Measurements from ENCODE around the gene CFAP20. TPM values are rescaled to one million over a fixed set of nuclear protein-coding genes. Genes with fewer than 3 reads are reported as not detected.

CFAP20 gene
- total RNA-seq, 1 experiment from 2014 or later: 58.3 TPM

- Histone ChIP-seq H3F3A (ENCODE audit: low read length, unreplicated experiment) (no peaks in the 10 kb centered on the region), H3K36me3 (ENCODE audit: low read depth, low read length) (peaks cover 7% of the 10 kb centered on the region), H3K4me2 (ENCODE audit: low read length) (no peak overlapping the region), H3K9me3 (ENCODE audit: low read length) (no peaks in the 10 kb centered on the region), H3K9me2 (replicated peaks; ENCODE audit: low read length) (no peaks in the 10 kb centered on the region), H3K27ac (ENCODE audit: low read length) (no peak overlapping the region), H4K20me1 (ENCODE audit: low read length) (no peaks in the 10 kb centered on the region), H3K27me3 (ENCODE audit: low read length) (no peaks in the 10 kb centered on the region), H2AFZ (ENCODE audit: low read length) (no peak overlapping the region), H3K9ac (ENCODE audit: low read length) (no peak overlapping the region), H3K79me2 (ENCODE audit: low read length) (no peaks in the 10 kb centered on the region), H3K4me1 (ENCODE audit: insufficient read depth, low read length) (no peaks in the 10 kb centered on the region), H3K4me3 (ENCODE audit: low read length) (no peak overlapping the region)
- DNase-seq (no peak), ATAC-seq (no peak)
- no TSS peak for BruUV-seq (replicated peaks)
- no peak for TF ChIP-seq EZH2phosphoT487 (IDR thresholded peaks at IDR 0.05; ENCODE audit: borderline replicate concordance, low read length)
- TF ChIP-seq CTCF (conservative IDR thresholded peaks at IDR 0.05; ENCODE audit: low read depth, low read length): no peak
- POLR2A ChIA-PET (ENCODE audit: unreplicated experiment): no interaction called here
- intact Hi-C loops (cut with micrococcal nuclease): no loop called here
- CTCF ChIA-PET: no interaction called here
These were observed 47.6 kb upstream of the CFAP20 start for GRCh38 chr16:58176608-58177352.

- ChIA-PET CTCF (no interaction called here), POLR2A (ENCODE audit: unreplicated experiment) (no interaction called here)
- no peaks in the 10 kb centered on the region for H4K20me1 ChIP-seq (ENCODE audit: low read length)
- H3K4me3 ChIP-seq (ENCODE audit: low read length): no peak overlapping the region
- no peaks in the 10 kb centered on the region for H3K27me3 ChIP-seq (ENCODE audit: low read length)
- H2AFZ ChIP-seq (ENCODE audit: low read length): no peak overlapping the region
- no TSS peak for BruUV-seq (replicated peaks)
- intact Hi-C loops (cut with micrococcal nuclease): no loop called here
- no peak overlapping the region for H3K4me2 ChIP-seq (ENCODE audit: low read length)
- no peak overlapping the region for H3K27ac ChIP-seq (ENCODE audit: low read length)
- TF ChIP-seq EZH2phosphoT487 (IDR thresholded peaks at IDR 0.05; ENCODE audit: borderline replicate concordance, low read length) (no peak), CTCF (conservative IDR thresholded peaks at IDR 0.05; ENCODE audit: low read depth, low read length) (no peak)
- no peaks in the 10 kb centered on the region for H3K4me1 ChIP-seq (ENCODE audit: insufficient read depth, low read length)
- H3K36me3 ChIP-seq (ENCODE audit: low read depth, low read length): peaks cover 39% of the 10 kb centered on the region
- no peaks in the 10 kb centered on the region for H3F3A ChIP-seq (ENCODE audit: low read length, unreplicated experiment)
- no peaks in the 10 kb centered on the region for H3K9me3 ChIP-seq (ENCODE audit: low read length)
- no peaks in the 10 kb centered on the region for H3K79me2 ChIP-seq (ENCODE audit: low read length)
- H3K9me2 ChIP-seq (replicated peaks; ENCODE audit: low read length): no peaks in the 10 kb centered on the region
- no peak for ATAC-seq
- no peak for DNase-seq
- H3K9ac ChIP-seq (ENCODE audit: low read length): no peak overlapping the region
These were observed 41.0 kb upstream of the CFAP20 start for GRCh38 chr16:58170223-58170622.

- Histone ChIP-seq H3K4me1 (ENCODE audit: insufficient read depth, low read length) (no peaks in the 10 kb centered on the region), H3K36me3 (ENCODE audit: low read depth, low read length) (peaks cover 30% of the 10 kb centered on the region; the same call in 1 of the 2 replicates), H3F3A (ENCODE audit: low read length, unreplicated experiment) (no peaks in the 10 kb centered on the region), H4K20me1 (ENCODE audit: low read length) (no peaks in the 10 kb centered on the region), H3K4me3 (ENCODE audit: low read length) (no peak overlapping the region), H3K79me2 (ENCODE audit: low read length) (no peaks in the 10 kb centered on the region), H3K27ac (ENCODE audit: low read length) (no peak overlapping the region), H3K4me2 (ENCODE audit: low read length) (no peak overlapping the region), H3K9me3 (ENCODE audit: low read length) (no peaks in the 10 kb centered on the region), H3K9me2 (replicated peaks; ENCODE audit: low read length) (no peaks in the 10 kb centered on the region), H2AFZ (ENCODE audit: low read length) (no peak overlapping the region), H3K9ac (ENCODE audit: low read length) (no peak overlapping the region), H3K27me3 (ENCODE audit: low read length) (no peaks in the 10 kb centered on the region)
- no peak for ATAC-seq
- TF ChIP-seq CTCF (conservative IDR thresholded peaks at IDR 0.05; ENCODE audit: low read depth, low read length) (no peak), EZH2 (IDR thresholded peaks at IDR 0.05; ENCODE audit: low read length, unreplicated experiment) (no peak), EZH2phosphoT487 (IDR thresholded peaks at IDR 0.05; ENCODE audit: borderline replicate concordance, low read length) (no peak)
- ChIA-PET POLR2A (ENCODE audit: unreplicated experiment) (no interaction called here), CTCF (no interaction called here)
- BruUV-seq (replicated peaks): no TSS peak
- intact Hi-C loops (cut with micrococcal nuclease): no loop called here
- no peak for DNase-seq
These were observed 31.7 kb upstream of the CFAP20 start for GRCh38 chr16:58160855-58161254.
